Measurements from ENCODE around the gene OSBPL9. TPM values are rescaled to one million over a fixed set of nuclear protein-coding genes. Genes with fewer than 3 reads are reported as not detected.

OSBPL9 gene
- polyA plus RNA-seq, 1 donor = 62.1 TPM

DNA sequence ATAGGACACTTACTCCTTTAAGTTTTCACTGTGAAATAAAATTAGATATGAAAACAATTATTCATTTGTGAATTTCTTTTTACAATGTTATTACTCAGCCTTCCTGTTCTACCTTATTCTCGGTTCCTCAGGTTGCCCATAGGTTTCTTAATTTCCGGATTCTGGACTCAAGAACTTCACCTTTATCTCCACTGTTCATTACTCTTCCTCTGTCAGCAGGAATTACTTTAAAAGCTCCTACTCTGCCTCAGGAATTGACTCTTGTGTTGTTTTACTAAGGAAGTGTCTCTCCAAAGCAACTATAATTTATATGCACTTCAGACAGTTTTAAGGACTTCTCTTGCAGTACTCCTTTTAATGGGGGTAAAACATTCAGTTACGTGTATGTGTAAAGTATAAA is 123.8 kb downstream of the OSBPL9 start:
- DNase-seq = no peak

DNA sequence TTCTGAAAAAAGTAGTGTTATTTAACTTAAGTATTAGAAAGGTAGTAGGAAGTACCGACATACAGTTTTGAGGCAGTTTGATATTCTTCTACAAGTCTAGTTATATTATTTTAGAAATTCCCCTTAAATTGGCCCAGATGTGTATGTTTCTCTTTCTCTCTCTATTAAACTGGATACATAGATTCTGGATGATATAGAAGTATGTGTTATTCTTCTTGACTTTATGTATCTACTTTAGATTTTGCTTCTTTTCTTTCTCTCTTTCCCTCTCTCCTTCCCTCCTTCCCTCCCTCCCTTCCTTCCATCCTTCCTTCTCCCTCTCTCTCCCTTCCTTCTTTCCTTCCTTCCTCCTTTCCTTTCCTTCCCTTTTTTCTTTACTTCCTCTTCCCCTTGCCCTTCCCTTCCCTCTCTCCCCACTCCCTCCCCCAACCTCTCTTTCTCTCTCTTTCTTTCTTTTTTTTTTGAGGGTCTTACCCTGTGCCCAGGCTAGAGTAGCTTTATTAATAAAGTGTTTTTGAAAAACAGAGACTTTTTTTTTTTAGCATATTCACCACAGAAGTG is 124.3 kb downstream of the OSBPL9 start:
- DNase-seq = no peak

DNA sequence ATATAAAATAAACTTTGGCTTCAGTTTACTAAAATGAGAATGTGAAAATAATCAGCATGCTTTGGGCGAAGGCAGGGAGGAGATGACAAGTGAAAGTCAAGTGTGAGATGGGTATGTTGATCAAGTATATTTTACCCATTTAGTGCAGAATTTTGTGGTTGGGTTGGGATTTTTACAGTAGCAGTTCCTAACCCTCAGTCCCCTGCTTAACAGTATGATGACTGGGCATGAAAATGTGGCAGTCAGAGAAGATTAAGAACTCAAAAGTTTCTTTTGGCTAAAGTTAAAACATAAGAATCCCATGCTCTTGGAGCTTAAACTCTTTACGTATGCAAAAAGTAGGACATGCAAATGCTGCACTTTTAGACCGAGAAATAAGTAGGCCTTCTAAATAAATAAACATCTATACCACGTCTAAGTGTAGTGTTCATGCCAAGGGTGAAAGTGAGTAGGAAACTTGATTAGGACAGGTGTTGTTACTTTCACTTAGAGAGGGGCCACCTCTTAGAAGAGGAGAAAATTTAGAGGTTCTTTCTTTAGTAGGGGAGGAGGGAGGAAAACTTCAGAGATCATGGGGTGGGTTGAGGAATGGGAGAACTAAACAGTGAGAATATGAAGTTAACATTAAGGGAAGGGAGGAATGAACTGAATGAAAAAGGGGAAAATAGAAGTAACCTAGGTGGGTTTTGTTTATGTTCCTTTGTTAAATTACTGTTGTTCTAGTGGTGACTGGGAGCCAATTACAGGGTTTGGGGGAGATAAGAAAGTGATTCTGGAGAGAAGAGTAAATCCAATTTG is 127.8 kb downstream of the OSBPL9 start:
- no peak for DNase-seq

DNA sequence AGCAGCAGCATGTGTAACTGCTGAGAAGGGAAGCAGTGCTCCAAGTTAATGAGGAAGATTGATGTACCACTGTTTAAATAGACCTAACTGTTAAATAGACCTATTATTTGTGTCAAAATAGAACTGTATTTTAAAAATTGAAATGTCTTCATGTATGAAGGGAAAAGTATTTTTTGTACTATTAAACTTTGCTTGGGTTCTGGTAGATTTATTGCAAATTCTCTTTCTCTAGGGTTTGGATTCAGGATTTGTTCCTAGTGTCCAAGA is 128.3 kb downstream of the OSBPL9 start:
- no peak for DNase-seq

DNA sequence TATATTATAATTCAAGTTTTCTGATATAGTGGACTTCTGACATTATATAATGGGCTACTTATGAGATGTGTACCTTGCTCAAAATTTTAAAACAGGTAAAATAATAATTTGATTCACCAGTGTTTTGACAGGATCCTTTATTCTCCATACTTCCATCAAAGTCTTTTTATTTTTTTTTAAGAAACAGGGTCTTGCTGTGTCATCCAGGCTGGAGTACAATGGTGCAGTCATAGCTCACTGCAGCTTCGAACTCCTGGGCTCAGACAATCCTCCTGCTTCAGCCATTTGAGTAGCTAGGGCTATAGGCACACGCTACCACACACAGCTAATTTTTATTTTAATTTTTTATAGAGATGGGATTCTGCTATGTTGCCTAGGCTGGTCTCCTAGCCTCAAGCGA is 132.3 kb downstream of the OSBPL9 start:
- no peak for DNase-seq

DNA sequence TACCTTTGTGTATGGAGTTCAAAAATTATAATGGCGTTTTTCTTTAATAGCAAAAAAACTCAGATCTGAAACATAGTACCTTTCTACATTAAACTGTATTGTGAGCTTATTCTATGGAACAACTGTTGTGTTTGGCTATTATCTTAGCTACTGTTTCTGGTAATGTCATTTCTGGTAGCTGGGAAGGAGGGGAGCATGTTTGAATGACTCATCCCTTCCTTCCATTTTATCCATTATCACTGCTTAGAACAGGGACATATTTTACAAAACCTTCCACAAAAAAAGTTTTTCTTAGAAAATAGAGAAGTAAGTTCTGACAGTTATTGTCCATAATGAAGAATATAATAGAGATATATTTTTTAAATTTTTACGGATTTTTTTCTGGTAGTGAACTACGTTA is 133.3 kb downstream of the OSBPL9 start:
- peak; percentile 26 for DNase-seq

DNA sequence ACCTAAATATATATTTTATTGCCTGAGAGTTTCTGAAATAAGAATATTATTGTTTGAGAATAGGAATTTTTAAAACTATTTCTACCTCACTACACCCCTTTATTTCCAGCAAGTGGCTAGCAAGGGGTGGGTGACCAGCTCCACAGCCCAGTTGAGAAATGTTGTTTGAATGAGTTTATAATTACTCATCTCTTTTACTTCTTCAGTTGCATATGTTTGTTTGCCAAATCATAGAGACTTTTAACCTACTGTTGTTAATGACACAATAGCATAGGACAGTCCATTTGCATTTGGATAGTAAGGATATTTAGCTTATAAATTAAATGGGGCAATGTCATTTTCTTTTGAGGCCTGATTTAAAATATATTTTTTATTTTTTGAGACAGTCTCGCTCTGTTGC is 133.8 kb downstream of the OSBPL9 start:
- DNase-seq = no peak

DNA sequence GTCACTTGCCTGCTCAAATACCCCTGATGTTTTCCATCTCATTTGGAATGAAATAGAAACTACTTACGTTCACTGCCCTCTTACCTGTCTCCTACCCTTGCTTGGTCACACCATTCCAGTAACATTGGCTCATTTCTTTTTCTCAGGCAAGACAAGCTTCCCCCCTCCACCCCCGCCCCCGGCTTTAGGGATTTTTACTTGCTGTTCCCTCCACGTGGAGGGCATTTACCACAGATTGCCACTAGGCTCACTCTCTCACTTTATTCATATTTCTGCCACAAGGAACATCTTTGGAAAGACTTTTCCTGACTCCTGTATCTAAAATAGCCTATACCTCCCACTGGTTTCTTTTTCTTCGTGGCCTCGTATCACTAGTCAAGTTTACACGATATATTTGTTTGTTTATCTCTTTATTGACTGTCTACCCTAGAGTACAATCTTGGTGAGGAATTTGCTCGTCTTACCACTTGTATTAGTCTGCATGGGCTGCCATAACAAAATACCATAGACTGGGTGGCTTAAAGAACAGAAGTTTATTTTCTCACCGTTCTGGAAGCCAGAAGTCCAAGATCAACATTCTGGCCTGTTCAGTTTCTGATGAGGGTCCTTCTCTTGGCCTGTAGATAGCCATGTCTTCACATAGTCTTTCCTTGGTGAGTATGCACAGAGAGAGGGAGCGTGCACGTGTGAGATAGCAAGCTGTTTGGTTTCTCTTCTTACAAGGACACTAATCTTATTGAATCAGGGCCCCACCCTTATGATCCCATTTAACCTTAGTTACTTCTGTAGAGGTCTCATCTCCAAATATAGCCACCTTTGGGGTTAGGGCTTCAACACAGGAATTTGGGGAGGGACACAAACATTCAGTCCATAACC is 135.4 kb downstream of the OSBPL9 start:
- DNase-seq = no peak

DNA sequence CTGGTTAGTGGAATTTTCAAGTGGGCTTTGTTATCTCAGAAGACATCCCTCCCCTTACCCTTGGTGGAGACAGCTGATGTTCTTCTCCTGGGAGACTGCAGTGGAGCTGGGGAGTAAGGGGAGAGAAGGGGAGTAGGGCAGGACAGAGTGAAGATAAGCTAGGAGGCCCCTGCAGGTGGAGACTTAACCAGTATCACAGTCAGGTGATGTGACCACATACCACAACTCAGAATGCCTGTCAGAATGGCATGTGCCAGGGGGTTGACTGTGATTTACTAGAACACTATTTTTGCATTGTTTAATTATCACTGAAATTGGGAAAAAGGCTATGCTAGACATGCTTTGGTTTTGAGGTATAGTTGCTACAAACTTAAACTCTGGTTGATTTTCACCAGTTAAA is 137.1 kb downstream of the OSBPL9 start:
- no peak for DNase-seq

DNA sequence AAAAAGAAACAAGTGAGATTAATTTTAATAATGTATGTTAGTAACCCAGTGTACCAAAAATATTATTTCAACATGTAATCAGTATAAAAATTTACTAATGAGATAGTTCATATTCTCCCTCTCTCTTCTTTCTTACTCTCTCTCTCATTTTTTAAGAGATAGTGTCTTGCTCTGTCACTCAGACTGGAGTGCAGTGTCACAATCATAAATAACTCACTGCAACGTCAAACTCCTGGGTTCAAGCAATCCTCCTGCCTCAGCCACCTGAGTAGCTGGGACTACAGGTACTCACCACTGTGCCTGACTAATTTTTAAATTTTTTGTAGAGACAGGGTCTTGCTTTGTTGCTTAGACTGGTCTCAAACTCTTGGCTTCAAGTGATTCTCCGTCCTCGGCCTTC is 137.8 kb downstream of the OSBPL9 start:
- no peak for DNase-seq

DNA sequence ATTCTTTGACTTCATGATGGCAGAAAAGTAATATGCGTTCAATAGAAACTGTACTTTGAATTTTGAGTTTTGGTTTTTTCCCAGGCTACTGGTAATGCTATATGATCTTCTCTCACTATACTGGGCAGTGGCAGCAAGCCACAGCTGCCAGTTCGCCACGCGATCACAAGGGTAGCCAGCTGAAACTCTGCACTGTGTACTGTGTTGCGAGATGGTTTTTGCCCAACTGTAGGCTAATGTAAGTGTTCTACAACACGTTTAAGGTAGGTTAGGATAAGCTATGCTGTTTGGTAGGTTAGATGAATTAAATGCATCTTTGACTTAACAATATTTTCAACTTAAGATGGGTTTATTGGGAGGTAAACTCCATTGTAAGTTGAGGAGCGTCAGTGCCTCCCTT is 138.5 kb downstream of the OSBPL9 start:
- no peak for DNase-seq

DNA sequence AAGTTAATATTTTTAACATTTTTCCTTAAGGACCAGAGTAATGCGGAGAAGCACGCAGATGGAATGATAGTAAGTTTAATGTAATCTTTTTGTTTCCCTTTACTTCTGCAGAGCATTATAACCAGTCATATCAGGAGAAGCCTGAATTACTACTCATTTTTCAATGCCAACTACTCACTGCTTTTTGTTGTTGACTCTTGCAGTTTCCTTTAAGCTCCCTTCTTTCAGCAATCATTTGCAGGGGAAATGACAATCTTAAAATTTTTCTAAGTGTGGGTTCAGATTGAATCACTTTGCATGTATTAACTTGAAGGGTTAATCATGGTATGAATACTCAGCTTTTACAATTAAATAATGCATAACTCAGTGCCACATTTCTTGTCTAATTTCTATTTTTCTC is 139.4 kb downstream of the OSBPL9 start:
- no peak for DNase-seq

DNA sequence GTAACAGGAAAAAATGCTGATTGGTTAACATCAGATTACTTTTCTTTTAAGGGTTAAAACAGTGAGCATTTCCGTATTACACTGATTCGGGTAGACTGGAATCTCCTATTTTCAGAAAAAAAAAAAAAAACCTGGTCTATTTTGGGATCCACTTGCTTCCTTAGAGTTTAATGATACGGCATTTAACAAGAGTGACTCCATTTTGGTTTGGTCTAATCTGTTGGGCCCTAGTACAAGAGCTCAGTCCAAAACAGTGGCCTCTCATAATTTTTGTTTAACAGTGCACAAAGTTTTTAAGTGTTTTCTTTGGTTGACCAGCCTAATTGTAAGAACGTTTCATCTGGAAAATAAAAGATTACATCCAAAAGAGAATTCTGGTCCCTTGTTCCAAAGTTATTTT is 141.4 kb downstream of the OSBPL9 start:
- DNase-seq = no peak

DNA sequence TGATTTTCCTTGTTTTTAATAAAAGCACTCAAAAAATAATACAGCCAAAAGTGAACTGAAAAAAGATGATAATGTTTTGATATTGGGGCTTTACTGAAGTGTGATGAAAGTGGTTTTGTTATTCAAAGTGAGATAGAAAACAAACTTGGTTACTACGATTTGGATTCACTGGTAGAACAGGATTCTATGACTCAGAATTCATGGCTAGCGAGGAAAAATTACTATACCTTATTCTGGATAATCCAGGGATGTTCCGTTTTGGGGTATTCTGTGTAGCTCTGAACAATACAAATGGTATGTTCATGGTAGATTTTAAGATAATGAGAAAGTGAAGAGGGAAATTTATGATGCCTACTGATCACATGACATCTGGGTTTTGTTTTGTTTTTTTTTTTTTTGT is 144.0 kb downstream of the OSBPL9 start:
- DNase-seq = no peak

DNA sequence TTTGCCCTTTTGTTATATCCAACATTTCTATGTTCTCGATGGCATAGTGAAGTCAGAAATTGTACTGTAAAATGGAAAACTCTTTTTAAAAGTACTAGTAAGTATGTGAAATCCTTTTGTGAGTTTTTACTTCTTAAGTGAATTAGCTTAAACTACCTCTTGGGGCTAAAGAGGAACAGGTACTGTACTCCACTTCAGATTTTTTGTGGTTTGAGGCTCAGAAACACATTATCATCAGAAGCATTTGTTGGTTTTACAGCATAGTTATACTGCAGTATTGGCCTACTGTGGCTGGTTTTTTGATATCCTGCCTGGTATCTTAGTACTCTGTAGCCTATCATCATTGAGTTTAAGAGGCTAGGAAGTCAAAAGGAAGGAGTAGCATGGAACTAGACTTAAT is 144.5 kb downstream of the OSBPL9 start:
- no peak for DNase-seq

DNA sequence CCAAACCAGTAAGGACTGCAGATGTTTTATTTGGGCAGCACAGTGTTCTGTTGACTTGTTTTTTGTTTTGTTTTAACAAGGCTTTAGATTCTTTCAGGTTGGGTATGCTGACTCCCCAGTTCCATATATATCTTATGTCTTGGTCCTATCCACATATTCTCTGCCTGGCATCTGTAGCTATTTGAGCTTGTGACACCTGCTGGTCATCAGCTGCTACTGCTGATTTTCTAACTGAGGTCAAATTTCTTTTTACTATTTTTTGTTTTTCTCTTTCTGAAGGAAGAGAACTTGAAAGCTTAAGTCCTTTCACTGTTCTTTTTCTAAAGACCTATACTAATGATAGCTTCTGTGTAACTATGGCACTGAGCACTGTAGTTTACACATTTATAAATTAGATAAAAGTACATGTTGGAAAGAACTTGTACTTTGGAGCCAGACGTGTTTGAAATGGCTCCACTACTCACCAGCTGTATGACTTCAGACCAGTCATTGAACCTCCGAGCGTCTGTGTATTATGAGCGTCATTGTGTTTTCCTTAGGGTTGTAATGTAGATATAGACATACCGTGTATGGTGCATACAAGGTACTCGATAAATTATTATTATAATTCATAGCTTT is 152.2 kb downstream of the OSBPL9 start:
- peak; percentile 38 for DNase-seq

DNA sequence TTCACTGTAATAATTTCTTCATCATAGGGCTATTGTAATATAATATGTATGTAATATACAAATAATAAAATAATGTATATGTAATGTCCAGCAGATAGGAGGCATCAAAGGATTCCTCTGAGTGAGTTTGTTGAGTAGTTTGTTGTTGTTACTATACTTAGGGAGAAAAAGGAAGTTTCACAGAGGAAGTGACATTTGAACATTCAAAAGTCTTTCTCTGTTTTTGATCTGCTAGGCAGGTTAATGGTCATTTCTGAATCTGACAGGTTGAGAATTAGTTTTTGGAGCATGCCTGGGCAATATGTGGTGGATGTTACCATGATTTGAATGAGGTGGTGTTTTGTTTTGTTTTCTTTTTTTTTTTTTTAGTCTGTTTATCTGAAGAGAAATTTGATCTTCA is 159.5 kb downstream of the OSBPL9 start:
- DNase-seq = no peak

DNA sequence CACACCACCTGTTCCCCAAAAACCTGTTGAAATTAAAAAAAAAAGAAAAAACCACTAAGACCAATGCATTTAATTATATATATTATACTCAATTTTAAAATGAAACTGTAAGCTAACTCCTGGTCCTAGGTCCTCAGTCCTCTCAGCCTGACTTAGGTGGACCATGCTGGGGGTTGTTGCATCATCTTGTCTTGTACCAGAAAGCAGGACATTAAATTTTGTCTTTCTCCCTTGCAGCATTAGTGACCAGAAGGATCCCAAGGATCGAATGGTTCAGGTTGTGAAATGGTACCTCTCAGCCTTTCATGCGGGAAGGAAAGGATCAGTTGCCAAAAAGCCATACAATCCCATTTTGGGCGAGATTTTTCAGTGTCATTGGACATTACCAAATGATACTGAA is 164.0 kb downstream of the OSBPL9 start:
- DNase-seq = no peak

DNA sequence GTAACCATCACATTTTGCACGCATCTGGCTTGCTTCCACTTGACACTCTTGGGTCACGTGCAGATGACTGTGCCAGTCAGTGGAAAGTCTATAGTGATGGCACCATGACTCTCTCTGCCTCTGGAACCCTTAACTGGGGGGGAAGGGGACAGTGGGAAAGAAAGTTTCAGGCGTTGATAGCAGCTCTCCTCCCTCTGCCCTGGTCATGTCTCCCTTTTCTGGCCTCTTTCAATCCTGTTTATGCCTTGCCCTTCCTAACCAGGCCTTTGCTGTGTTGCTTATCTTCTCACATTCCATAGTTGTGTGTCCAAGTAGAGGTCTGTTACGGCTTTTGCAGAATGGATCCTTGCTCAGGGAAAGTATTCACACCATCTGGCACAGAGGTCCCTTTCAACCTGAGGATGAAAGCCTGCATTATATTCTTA is 168.1 kb downstream of the OSBPL9 start:
- DNase-seq = no peak

DNA sequence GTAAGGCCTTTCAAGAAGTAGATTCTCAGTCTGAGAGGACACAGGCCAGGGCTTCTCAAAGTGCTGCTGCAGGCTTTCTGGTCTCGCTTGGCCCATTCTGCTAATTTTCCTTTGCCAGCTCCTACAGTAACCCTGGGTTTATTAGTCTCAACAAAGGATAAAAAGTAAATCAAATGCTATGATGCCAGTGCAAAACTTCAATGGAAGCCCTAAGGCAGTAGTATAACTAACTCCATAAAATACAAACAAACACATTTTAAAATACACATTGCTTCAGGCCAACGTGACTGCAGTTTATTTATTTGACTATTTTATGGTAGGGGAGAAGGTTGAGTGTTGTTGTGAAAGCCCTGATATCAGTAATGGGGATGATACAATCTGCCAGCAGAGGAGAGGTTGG is 172.0 kb downstream of the OSBPL9 start:
- no peak for DNase-seq

DNA sequence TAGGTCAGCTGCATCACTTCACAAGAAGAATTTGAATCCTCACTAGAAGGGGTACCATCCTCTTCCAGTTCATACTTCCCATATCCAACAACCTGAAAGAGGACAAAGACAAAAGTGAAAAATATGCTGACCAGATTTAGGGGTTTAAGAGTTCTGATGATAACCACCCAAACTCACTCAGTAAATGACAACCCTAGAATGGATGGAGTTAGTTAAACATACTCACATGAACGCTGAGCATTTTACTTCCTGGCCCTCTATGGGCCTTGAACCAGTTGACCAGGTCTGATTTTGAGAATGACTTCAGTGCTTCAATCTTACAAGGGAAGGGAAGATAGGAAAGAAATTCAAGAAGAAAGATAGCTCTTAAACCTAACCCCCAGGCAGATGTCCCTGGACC is 172.4 kb downstream of the OSBPL9 start:
- DNase-seq = no peak

DNA sequence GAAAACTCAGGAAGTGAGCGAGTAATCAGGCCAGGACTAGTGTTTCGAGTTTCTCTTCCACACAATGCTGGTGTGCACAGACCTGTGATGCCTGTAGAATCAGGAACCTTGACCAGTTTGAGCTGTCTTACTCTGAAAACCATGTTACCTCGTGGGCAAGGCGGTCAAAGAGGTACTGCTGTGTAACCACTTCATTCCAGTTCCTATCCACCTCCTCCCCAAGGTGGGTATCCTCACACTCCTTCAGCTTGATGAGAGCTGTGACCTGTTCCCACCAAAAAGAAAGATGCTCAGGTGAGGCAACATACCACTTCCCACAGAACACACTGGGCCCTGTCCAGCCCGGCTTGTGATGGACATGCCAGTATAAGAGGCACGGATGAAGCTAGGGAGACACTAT is 173.5 kb downstream of the OSBPL9 start:
- DNase-seq = no peak

DNA sequence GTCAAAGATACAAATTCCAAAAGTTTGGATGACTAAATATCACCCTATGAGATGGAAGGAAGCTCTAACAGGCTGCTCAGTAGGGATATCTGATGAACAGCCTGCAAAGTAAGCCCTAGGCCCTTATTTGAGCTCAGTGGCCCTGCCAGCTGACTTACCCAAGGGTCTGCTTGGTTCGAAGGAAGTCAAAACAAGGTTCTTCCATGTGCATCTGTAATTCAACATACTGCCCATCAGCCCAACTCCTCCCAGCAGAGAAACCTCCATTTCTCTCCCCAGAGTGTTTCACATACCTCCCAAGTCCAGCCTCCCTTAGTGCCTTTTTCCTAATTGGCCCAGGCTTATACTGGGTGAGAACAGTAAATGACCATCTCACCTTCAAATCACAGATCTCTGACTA is 175.0 kb downstream of the OSBPL9 start:
- DNase-seq = no peak

DNA sequence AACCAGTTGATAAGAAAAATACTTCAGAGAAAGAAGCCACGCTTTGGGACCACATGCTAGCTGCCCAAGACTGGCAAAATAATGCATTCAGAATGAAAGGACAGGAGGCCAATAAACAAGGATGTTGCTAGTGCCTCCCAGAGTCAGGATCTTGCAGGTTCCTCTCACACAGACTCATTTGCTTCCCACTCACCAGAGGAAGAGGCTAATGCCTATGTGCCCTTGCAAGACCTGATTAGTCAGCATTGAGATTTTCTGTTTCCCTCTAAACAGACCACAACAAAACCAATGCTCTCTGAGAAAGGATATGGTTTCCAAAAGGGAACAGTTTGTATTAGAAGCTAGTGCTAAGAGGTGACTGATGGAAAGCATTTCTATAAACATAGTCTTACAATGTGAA is 176.0 kb downstream of the OSBPL9 start:
- DNase-seq = no peak
